ENCODE data around the gene RGSL1. TPM values are rescaled to one million over a fixed set of nuclear protein-coding genes. Genes with fewer than 3 reads are reported as not detected.

RGSL1 gene
- total RNA-seq, 1 donor from 2014 or later, result not detected

DNA sequence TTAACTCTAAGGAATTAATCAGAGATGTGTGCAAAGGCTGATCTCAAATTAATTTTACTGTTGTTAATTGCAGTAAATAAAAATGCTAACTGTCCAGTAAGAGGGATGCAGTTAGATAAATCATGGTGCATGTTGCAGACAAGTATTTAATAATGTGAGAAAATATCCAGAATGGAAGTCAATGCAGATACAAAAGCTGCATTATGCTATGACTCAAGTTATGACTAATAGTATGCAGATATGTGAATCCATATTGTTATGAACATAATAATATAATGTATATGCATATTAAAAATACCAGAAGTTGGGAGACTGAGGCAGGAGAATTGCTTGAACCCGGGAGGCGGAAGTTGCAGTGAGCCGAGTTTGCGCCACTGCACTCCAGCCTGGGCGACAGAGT, 117.7 kb downstream of the RGSL1 start:
- DNase-seq (ENCODE audit: low spot score in 2 of 2, unreplicated experiment in 2 of 2), result no peak
- Mint-ChIP-seq H3K27me3 (ENCODE audit: low read depth) (peaks cover 15% of the 10 kb centered on the region), H3K4me3 (no peak overlapping the region), H3K36me3 (no peaks in the 10 kb centered on the region), H3K4me1 (no peaks in the 10 kb centered on the region), H3K27ac (no peak overlapping the region), H3K9me3 (peaks cover 6% of the 10 kb centered on the region)
- TF ChIP-seq CTCF (IDR thresholded peaks at IDR 0.05; ENCODE audit: unreplicated experiment), result no peak

GRCh38 chr1:182568647-182569284, 118.8 kb downstream of the RGSL1 start:
- Mint-ChIP-seq H3K36me3 (no peaks in the 10 kb centered on the region), H3K27me3 (ENCODE audit: low read depth) (peaks cover 12% of the 10 kb centered on the region), H3K4me3 (no peak overlapping the region), H3K27ac (no peak overlapping the region), H3K9me3 (peaks cover 6% of the 10 kb centered on the region), H3K4me1 (no peaks in the 10 kb centered on the region)
- no peak for TF ChIP-seq CTCF (IDR thresholded peaks at IDR 0.05; ENCODE audit: unreplicated experiment)
- DNase-seq (ENCODE audit: low spot score in 2 of 2, unreplicated experiment in 2 of 2), result no peak

- Mint-ChIP-seq H3K9me3 (peaks cover 6% of the 10 kb centered on the region), H3K27ac (no peak overlapping the region), H3K4me1 (no peaks in the 10 kb centered on the region), H3K4me3 (no peak overlapping the region), H3K27me3 (ENCODE audit: low read depth) (peaks cover 6% of the 10 kb centered on the region), H3K36me3 (no peaks in the 10 kb centered on the region)
- no peak for TF ChIP-seq CTCF (IDR thresholded peaks at IDR 0.05; ENCODE audit: unreplicated experiment)
- no peak for DNase-seq (ENCODE audit: low spot score in 2 of 2, unreplicated experiment in 2 of 2)
These were observed 120.1 kb downstream of the RGSL1 start for GRCh38 chr1:182569939-182570610.

DNA sequence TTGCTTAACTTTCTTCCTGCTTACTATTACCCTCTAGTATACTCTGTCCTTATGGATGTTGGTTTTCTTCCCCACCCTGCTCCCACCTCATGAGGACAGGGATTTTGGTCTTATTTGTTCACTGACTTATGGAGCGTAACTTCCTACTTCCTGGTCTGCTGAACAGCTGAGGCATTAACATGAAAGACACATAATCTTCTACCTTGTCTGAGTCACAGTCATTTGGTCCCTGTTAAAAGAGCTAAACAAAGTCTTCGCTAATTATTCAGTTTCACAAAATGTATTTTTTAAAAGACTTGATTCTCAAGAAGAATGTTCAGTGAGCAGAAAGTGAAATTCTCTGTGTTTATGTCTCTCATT, 120.6 kb downstream of the RGSL1 start:
- peaks cover 3% of the 10 kb centered on the region for H3K36me3 Mint-ChIP-seq
- H3K27me3 Mint-ChIP-seq (ENCODE audit: low read depth), result peaks cover 1% of the 10 kb centered on the region
- no peak overlapping the region for H3K4me3 Mint-ChIP-seq
- TF ChIP-seq CTCF (IDR thresholded peaks at IDR 0.05; ENCODE audit: unreplicated experiment), result no peak
- H3K9me3 Mint-ChIP-seq, result peaks cover under 1% of the 10 kb centered on the region
- peaks cover 3% of the 10 kb centered on the region for H3K4me1 Mint-ChIP-seq
- H3K27ac Mint-ChIP-seq, result no peak overlapping the region
- no peak for DNase-seq (ENCODE audit: low spot score in 2 of 2, unreplicated experiment in 2 of 2)

DNA sequence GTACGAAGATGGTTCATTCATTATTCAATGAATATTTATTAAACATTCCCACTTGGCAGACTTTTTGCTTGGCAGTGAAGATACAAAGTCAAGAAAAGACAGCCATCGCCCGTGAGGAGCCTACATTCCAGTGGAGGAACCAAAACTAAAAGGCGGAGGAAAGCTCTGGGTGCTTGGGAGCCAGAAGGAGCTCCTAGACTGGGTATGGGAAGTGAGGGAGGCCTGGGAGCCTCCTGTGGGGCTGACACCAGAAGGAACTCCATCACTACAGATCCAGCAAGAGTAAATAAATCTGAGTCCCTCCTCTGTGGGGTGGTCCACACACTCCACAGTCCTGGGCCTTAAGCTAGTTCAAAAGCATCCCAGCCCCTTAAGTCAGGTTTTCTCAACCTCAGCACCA, 124.2 kb downstream of the RGSL1 start:
- H3K36me3 Mint-ChIP-seq, result peaks cover 8% of the 10 kb centered on the region
- TF ChIP-seq CTCF (IDR thresholded peaks at IDR 0.05; ENCODE audit: unreplicated experiment), result no peak
- DNase-seq (ENCODE audit: low spot score in 2 of 2, unreplicated experiment in 2 of 2), result no peak
- no peak overlapping the region for H3K4me3 Mint-ChIP-seq
- no peaks in the 10 kb centered on the region for H3K9me3 Mint-ChIP-seq
- no peaks in the 10 kb centered on the region for H3K27me3 Mint-ChIP-seq (ENCODE audit: low read depth)
- peaks cover 6% of the 10 kb centered on the region for H3K4me1 Mint-ChIP-seq
- H3K27ac Mint-ChIP-seq, result no peak overlapping the region

Data from mesothelial cell of epicardium (in vitro differentiated cells).